Glutamatergic neuron (in vitro differentiated cells): ENCODE results near the gene RNU7-1. TPM values are rescaled to one million over a fixed set of nuclear protein-coding genes. Genes with fewer than 3 reads are reported as not detected.

ENCODE experiments used
- DNase-seq: peaks from one replicate; pipeline ENCODE4 v3.0.0; 2022
- H3K27ac Mint-ChIP-seq: one replicate; pipeline ENCODE4 v1.8.0; 2020; ENCODE audit warnings: mild to moderate bottlenecking, mixed read lengths, inconsistent platforms; ENCODE audit not compliant: unreplicated experiment
- H3K27me3 Mint-ChIP-seq: one replicate; pipeline ENCODE4 v1.8.0; 2020; ENCODE audit warnings: mild to moderate bottlenecking, moderate library complexity, mixed read lengths, inconsistent platforms; ENCODE audit not compliant: unreplicated experiment
- H3K36me3 Mint-ChIP-seq: one replicate; pipeline ENCODE4 v1.8.0; 2020; ENCODE audit warnings: mild to moderate bottlenecking, mixed read lengths, inconsistent platforms; ENCODE audit not compliant: unreplicated experiment
- H3K4me1 Mint-ChIP-seq: one replicate; pipeline ENCODE4 v1.8.0; 2020; ENCODE audit warnings: mild to moderate bottlenecking, low read depth, mixed read lengths, inconsistent platforms; ENCODE audit not compliant: unreplicated experiment
- H3K4me3 Mint-ChIP-seq: one replicate; pipeline ENCODE4 v1.8.0; 2020; ENCODE audit warnings: mild to moderate bottlenecking, mixed read lengths, inconsistent platforms; ENCODE audit not compliant: unreplicated experiment
- H3K9me3 Mint-ChIP-seq: one replicate; pipeline ENCODE4 v1.8.0; 2020; ENCODE audit warnings: mild to moderate bottlenecking, moderate library complexity, mixed read lengths, inconsistent platforms; ENCODE audit not compliant: unreplicated experiment
- CTCF ChIP-seq: fragments of 200-600 bp; sonication (generic); IDR thresholded peaks from one replicate; pipeline ENCODE4 v1.5.0; 2021; ENCODE audit not compliant: partially characterized antibody, unreplicated experiment
- total RNA-seq: library from RNA; stranded (reverse); fragmentation: NEBNext Ultra II Directional; extraction: Animal tissue kit (Norgen Biotek cat#: 25700); gene quantifications from one replicate; pipeline ENCODE4 v1.2.1, GENCODE V29; 2021; ENCODE audit not compliant: unreplicated experiment

The RNU7-1 gene
- total RNA-seq, 1 donor from 2014 or later, result not detected

DNA sequence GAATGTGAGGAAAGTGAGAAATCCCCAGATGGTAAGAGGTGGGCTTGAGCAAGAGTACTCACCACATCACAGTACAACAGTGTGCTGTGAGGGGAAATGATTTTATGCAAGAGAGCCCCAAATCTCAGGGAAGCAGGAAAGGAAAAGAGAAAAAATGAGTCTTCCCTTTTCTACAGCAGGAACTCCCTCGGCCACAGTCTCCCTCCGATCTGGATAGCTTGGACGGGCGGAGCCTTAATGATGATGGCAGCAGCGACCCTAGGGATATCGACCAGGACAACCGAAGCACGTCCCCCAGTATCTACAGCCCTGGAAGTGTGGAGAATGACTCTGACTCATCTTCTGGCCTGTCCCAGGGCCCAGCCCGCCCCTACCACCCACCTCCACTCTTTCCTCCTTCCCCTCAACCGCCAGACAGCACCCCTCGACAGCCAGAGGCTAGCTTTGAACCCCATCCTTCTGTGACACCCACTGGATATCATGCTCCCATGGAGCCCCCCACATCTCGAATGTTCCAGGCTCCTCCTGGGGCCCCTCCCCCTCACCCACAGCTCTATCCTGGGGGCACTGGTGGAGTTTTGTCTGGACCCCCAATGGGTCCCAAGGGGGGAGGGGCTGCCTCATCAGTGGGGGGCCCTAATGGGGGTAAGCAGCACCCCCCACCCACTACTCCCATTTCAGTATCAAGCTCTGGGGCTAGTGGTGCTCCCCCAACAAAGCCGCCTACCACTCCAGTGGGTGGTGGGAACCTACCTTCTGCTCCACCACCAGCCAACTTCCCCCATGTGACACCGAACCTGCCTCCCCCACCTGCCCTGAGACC lies 8.0 kb upstream of the RNU7-1 start:
- H3K27ac Mint-ChIP-seq, result peak overlapping the region; percentile 60
- H3K27me3 Mint-ChIP-seq, result peaks cover 18% of the 10 kb centered on the region
- H3K4me1 Mint-ChIP-seq, result peaks cover 6% of the 10 kb centered on the region
- peak overlapping the region; percentile 8 for H3K4me3 Mint-ChIP-seq
- peaks cover 11% of the 10 kb centered on the region for H3K36me3 Mint-ChIP-seq
- no peak for TF ChIP-seq CTCF
- peaks cover 21% of the 10 kb centered on the region for H3K9me3 Mint-ChIP-seq
- no peak for DNase-seq

DNA sequence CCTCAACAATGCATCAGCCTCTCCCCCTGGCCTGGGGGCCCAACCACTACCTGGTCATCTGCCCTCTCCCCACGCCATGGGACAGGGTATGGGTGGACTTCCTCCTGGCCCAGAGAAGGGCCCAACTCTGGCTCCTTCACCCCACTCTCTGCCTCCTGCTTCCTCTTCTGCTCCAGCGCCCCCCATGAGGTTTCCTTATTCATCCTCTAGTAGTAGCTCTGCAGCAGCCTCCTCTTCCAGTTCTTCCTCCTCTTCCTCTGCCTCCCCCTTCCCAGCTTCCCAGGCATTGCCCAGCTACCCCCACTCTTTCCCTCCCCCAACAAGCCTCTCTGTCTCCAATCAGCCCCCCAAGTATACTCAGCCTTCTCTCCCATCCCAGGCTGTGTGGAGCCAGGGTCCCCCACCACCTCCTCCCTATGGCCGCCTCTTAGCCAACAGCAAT lies 7.4 kb upstream of the RNU7-1 start:
- H3K27ac Mint-ChIP-seq, result no peak overlapping the region
- peaks cover 20% of the 10 kb centered on the region for H3K9me3 Mint-ChIP-seq
- peak overlapping the region; percentile 49 for H3K4me3 Mint-ChIP-seq
- H3K36me3 Mint-ChIP-seq, result peaks cover 13% of the 10 kb centered on the region
- peaks cover 5% of the 10 kb centered on the region for H3K4me1 Mint-ChIP-seq
- no peak for TF ChIP-seq CTCF
- no peak for DNase-seq
- H3K27me3 Mint-ChIP-seq, result peaks cover 18% of the 10 kb centered on the region

GRCh38 chr12:6936636-6937480 lies 6.8 kb upstream of the RNU7-1 start:
- H3K27ac Mint-ChIP-seq, result no peak overlapping the region
- DNase-seq, result no peak
- peaks cover 13% of the 10 kb centered on the region for H3K36me3 Mint-ChIP-seq
- peaks cover 18% of the 10 kb centered on the region for H3K27me3 Mint-ChIP-seq
- peak overlapping the region; percentile 49 for H3K4me3 Mint-ChIP-seq
- no peak for TF ChIP-seq CTCF
- peaks cover 20% of the 10 kb centered on the region for H3K9me3 Mint-ChIP-seq
- H3K4me1 Mint-ChIP-seq, result peaks cover 5% of the 10 kb centered on the region

DNA sequence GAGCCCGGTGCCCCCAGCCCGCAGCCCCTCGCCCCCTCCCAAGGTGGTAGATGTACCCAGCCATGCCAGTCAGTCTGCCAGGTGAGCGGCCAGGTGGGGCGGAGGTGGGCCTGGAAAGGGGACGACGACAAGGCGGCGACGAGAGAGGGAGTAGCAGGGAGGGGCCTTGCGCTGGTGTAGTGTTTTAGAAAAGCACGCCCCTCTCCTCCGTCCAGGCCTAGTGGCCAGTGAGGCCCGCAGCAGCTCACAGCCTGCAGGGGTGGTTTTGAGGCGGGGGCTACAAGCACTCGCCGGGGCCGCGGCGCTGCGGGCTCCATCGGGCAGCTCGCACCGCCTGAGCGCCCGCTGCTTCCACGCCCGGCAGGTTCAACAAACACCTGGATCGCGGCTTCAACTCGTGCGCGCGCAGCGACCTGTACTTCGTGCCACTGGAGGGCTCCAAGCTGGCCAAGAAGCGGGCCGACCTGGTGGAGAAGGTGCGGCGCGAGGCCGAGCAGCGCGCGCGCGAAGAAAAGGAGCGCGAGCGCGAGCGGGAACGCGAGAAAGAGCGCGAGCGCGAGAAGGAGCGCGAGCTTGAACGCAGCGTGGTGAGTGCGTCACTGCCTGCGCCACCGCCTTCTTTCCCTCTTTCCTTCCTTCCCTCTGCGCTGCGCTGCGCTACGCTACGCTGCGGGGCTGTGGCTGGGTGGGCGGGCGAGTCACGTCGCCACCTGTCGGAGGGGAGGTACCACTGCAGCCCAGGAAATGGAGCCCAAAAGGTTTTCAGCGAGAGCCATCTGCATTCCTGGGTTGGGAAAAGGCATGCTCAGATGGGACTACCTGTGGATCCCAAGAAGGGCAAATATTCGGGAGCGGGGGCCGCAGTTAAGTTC lies 5.9 kb upstream of the RNU7-1 start:
- Mint-ChIP-seq H3K4me3 (peak overlapping the region; percentile 76), H3K27me3 (peaks cover 24% of the 10 kb centered on the region), H3K27ac (peak overlapping the region; percentile 75), H3K9me3 (peaks cover 24% of the 10 kb centered on the region), H3K4me1 (peaks cover 5% of the 10 kb centered on the region), H3K36me3 (peaks cover 13% of the 10 kb centered on the region)
- TF ChIP-seq CTCF, result peak; percentile 93
- peak; percentile 91 for DNase-seq
